Skin of body (tissue), 2 donors: ENCODE data around the gene DDX5. TPM values are rescaled to one million over a fixed set of nuclear protein-coding genes. Genes with fewer than 3 reads are reported as not detected.

Source experiments
- DNase-seq: peaks from one replicate; lab custom pipeline; 2025; lab: John Stamatoyannopoulos, UW
- total RNA-seq: library from RNA; depleted of rRNA; stranded (reverse); fragments of >200 nt; gene quantifications from one replicate; pipeline ENCODE4 v1.2.3, GENCODE V29; 2014

The DDX5 gene
- total RNA-seq, result 423 TPM

GRCh38 chr17:64506201-64506575 is at the start of gene DDX5:
DDX5 (minus strand) TSS chr17:64506289; CDS start chr17:64506119, 170 bp downstream.
- peak; percentile 98 for DNase-seq

DNA sequence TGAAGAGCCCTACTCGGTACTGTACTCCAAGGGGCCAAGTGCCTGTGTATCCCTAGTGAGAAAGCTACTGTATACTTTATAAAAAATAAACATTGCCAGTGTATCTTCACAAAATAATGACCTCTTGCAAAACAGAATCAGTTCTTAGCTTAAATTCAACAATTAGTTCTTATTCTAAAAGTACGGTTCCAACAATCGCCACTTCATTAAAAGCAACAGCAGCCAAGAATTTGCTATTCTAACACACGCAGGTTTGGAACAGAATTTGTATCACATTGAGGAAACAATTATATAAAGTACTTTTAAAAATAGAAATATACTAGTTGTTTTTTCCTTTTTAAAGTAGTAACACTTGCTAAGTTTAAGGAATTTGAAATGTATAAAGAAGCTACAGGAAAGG is 49.2 kb upstream of the DDX5 start:
- no peak for DNase-seq

- no peak for DNase-seq
These were observed 48.0 kb upstream of the DDX5 start for GRCh38 chr17:64554028-64554637.

DNA sequence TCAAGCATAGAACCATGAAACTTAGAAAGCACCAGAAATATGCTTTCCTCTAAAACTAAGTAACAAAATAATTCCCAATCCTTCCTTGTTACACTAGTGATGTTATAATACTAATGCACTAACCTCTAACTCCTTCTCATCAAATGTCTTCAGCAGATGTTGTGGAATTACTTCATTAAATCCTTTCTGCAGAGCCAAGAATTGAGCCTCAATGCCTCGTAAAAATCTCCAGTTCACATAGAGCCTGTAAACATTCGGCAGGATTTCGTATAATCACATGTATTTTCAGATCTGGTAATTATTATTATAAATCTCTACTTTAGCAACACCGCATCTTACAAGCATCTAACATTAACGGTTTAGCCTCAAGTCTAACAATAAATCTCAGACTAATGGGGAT is 45.4 kb upstream of the DDX5 start:
- no peak for DNase-seq

GRCh38 chr17:64547319-64547718 is 41.2 kb upstream of the DDX5 start:
- DNase-seq, result no peak

- no peak for DNase-seq
These were observed 40.6 kb upstream of the DDX5 start for GRCh38 chr17:64546716-64547115.

GRCh38 chr17:64544742-64545141 is 38.7 kb upstream of the DDX5 start:
- no peak for DNase-seq

GRCh38 chr17:64540118-64540776 is 34.2 kb upstream of the DDX5 start:
- DNase-seq, result no peak

DNA sequence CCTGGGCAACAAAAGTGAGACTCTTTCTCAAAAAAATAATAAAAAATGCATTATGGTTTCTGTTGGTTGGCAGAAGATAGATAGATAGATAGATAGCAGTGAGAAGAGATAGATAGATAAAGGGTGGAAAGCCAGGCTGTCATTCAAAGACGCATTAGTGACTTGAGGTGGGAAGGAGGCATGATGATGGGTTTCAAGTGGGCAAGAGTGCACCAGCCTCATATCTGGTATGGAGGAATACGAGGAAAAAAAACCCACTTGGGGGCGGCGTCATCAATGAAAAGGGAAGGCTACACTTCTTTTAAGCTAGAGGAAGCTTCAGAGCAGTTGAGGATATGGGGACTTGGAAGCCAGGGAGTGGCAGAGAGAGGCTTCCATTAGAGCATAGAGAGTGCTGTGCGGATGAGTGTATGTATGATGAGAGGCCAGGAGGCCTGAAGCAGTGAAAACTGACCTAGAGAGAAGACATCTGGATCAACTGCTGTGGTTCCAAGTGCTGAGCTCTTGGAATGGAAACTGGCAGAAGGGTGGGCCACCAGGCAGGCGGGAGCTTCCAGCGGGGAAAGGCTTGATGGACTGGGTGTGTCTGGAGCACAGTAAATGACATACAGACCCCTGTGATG is 32.5 kb upstream of the DDX5 start:
- DNase-seq, result no peak

DNA sequence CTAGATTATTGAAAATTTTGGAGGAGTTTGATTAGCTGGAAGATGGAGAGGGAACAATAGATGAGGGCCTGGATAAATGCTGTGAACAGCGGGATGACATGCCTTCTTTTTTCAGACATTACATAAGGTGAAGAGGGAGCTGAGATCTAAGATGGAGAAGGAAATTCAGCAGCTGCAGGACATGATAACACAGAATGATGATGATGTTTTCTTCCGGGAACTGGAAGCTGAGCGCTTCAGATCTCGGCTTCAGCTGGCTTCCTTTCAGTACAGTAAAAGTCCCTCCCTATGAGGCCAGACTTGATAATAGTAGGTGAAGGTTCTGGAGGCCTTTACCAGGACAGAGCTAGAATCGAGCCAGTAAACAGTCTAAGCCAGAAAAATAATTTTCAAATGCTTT is 31.4 kb upstream of the DDX5 start:
- no peak for DNase-seq

GRCh38 chr17:64536913-64537312 is 30.8 kb upstream of the DDX5 start:
- no peak for DNase-seq

GRCh38 chr17:64535357-64535756 is 29.3 kb upstream of the DDX5 start:
- no peak for DNase-seq

GRCh38 chr17:64534187-64534586 is 28.1 kb upstream of the DDX5 start:
- no peak for DNase-seq

GRCh38 chr17:64533784-64534183 is 27.7 kb upstream of the DDX5 start:
- no peak for DNase-seq

DNA sequence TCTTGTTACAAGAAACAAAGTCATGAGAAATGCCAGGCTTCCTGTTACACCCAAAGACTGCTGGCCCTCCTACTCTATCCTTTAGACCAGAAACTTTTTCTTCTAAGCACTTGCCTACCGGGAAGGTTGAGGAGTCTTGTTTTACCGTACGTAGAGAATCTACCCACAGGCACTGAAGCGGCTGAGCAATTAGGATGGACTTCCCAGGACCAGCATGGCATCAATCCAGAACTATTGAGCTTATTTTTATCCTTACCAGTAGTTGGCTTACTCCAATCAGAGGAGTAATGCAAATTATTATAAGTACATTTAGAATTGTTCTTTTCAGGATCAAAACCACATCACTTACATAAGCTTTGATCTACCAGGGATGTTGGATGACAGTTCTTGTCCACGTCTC is 26.3 kb upstream of the DDX5 start:
- no peak for DNase-seq

- no peak for DNase-seq
These were observed 25.9 kb upstream of the DDX5 start for GRCh38 chr17:64531955-64532371.

DNA sequence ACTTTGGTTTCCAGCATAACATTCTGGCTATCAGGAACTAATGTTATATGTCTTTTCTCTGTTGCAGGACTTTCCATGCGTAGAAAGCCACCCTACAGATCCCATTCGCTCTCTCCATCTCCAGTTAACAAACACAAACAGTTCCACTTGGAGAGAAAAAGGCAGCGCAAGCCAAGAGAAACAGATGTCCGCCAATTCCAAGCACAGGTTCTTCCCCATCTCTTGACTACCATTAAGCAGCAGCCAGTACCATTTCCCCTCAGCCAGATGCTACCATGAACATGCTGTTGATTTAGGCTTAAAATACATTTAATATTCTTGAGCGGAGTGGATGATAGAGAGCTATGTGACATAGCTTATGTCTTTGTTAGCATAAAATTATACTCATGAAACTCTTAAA is 23.1 kb upstream of the DDX5 start:
- no peak for DNase-seq

- DNase-seq, result no peak
These were observed 21.8 kb upstream of the DDX5 start for GRCh38 chr17:64527914-64528313.

GRCh38 chr17:64520359-64520758 is 14.3 kb upstream of the DDX5 start:
- no peak for DNase-seq

DNA sequence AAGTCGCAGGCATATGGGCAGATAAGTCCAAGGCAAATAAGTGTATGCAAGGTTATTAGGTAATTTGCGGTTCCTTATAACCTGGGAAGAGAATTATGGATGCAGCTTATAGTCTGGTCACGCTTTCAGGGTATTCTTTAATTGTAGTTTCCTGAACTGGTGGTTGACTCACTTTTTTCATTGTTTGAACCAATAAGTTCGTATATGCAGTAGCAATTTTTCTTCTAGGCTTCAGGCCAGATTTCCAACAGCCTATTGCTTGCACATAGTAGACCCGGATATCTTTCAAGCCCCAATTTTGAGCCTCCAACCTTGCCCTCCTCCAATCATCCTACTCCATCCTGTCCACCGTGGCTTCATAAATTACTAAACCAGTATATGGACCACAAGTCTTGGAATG is 13.5 kb upstream of the DDX5 start:
- DNase-seq, result no peak

DNA sequence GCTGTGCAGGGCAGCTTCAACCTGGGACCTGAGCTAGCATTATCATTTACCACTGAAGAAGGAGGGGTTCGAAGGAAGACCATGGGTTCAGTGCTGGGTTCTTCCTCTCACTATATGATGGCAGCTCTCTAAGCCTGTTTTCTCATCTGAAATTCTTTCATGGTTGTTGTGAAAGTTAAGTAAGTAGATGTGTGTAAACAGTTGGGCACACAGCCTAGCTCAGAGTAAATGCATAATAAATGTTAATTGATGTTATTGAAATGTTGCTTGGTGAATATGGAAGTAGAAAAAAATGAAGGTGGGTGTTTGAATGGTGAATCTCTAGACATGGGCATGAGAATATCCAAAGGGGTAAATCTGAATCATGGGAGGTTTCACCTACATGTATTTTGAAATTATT is 9.7 kb upstream of the DDX5 start:
- DNase-seq, result no peak

DNA sequence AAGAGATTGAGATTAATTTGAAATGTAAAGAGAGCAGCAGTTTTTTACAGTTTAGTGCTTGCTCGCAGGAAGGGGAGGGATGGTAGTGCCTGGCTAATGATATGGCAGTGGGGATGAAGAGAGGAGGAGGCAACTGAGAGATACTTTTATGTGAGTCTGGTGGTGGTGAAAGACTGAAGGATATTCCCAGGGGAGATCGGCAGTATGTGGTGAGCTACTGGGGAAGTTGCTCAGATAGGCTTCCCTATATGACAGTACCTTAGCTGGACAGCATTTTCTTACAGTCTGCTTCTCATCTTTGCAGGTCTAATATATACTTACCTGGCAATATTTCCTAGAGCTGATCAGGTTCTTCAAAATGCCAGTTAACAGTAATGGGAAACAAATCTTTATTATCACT is 9.3 kb upstream of the DDX5 start:
- no peak for DNase-seq

- no peak for DNase-seq
These were observed 3.1 kb upstream of the DDX5 start for GRCh38 chr17:64509179-64509578.
